Measurements from ENCODE around the gene TOP1. TPM values are rescaled to one million over a fixed set of nuclear protein-coding genes. Genes with fewer than 3 reads are reported as not detected.

The TOP1 gene
- total RNA-seq, 1 experiment from 2014 or later, result 29.1 TPM

- Histone ChIP-seq H3K4me1 (ENCODE audit: insufficient read depth, low read length) (peaks cover 18% of the 10 kb centered on the region), H3K9me2 (replicated peaks; ENCODE audit: low read length) (no peaks in the 10 kb centered on the region), H3K9me3 (ENCODE audit: low read length) (no peaks in the 10 kb centered on the region), H3K79me2 (ENCODE audit: low read length) (peaks cover 22% of the 10 kb centered on the region), H3K4me2 (ENCODE audit: low read length) (no peak overlapping the region), H3K27ac (ENCODE audit: low read length) (no peak overlapping the region), H3K36me3 (ENCODE audit: low read depth, low read length) (no peaks in the 10 kb centered on the region), H3K4me3 (ENCODE audit: low read length) (no peak overlapping the region), H2AFZ (ENCODE audit: low read length) (no peak overlapping the region), H3K9ac (ENCODE audit: low read length) (no peak overlapping the region), H3K27me3 (ENCODE audit: low read length) (no peaks in the 10 kb centered on the region), H3F3A (ENCODE audit: low read length, unreplicated experiment) (no peaks in the 10 kb centered on the region), H4K20me1 (ENCODE audit: low read length) (peaks cover 11% of the 10 kb centered on the region; the same call in 1 of the 2 replicates)
- CTCF ChIA-PET, result interaction anchor here (0.5 to 1.1 kb wide), 9 partner anchors 16 to 226 kb away, joined by 3 to 7 read pairs (median 3); partner anchors contain the start of gene LPIN3
- intact Hi-C loops (cut with micrococcal nuclease), result loop anchor here (1.0 to 5.0 kb wide), 2 partner anchors 206 to 483 kb away; partner anchors contain the start of genes CHD6 and LPIN3
- POLR2A ChIA-PET (ENCODE audit: unreplicated experiment), result no interaction called here
- no peak for ATAC-seq
- TF ChIP-seq EZH2 (IDR thresholded peaks at IDR 0.05; ENCODE audit: low read length, unreplicated experiment), result no peak
- TF ChIP-seq, protein P1, sequence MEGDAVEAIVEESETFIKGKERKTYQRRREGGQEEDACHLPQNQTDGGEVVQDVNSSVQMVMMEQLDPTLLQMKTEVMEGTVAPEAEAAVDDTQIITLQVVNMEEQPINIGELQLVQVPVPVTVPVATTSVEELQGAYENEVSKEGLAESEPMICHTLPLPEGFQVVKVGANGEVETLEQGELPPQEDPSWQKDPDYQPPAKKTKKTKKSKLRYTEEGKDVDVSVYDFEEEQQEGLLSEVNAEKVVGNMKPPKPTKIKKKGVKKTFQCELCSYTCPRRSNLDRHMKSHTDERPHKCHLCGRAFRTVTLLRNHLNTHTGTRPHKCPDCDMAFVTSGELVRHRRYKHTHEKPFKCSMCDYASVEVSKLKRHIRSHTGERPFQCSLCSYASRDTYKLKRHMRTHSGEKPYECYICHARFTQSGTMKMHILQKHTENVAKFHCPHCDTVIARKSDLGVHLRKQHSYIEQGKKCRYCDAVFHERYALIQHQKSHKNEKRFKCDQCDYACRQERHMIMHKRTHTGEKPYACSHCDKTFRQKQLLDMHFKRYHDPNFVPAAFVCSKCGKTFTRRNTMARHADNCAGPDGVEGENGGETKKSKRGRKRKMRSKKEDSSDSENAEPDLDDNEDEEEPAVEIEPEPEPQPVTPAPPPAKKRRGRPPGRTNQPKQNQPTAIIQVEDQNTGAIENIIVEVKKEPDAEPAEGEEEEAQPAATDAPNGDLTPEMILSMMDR (conservative IDR thresholded peaks at IDR 0.05; ENCODE audit: low read depth, low read length), result no peak
- TF ChIP-seq EZH2phosphoT487 (IDR thresholded peaks at IDR 0.05; ENCODE audit: borderline replicate concordance, low read length), result no peak
- no peak for DNase-seq
- no TSS peak for BruUV-seq (replicated peaks)
Measured at GRCh38 chr20:41134362-41135186, 106.0 kb downstream of the TOP1 start.

DNA sequence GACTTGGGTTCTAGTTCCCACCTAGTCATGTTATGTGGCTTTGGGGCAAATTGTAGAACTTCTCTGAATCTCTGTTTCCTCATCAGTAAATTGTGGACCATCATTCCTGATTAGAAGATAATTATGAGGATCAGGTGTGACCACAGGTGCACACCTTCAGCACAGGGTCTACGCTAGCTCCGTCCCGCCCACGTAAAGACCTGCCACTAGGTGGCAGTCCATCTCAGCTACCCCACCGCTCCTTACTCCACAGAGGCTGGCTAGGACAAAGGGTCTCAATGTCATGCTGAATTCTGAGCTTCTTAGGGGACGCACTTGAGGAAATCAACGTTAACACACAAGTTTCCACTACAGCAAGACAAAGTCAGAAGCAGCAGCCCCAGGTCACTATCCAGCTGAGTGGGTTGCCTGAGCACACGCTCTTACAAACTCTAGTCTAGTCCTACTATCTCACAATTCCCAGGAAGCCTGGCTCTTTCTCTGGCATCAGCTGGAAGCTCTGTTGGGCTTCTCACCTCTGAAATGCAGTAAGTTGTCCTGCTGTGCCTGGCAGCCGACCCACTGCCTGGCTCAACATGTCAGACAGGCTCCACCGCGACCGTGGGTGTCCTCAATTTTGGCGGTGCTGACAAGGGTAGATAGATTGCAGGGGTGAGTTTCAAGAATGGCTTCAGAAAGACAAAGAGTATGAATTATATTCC, 106.7 kb downstream of the TOP1 start:
- DNase-seq (peak; percentile 70), ATAC-seq (peak; percentile 10; the same call in 1 of the 2 replicates)
- no peaks in the 10 kb centered on the region for H3K9me3 ChIP-seq (ENCODE audit: low read length)
- H3K4me2 ChIP-seq (ENCODE audit: low read length), result no peak overlapping the region
- no peak overlapping the region for H3K27ac ChIP-seq (ENCODE audit: low read length)
- H3K9ac ChIP-seq (ENCODE audit: low read length), result no peak overlapping the region
- ChIA-PET CTCF (interaction anchor here (0.5 to 1.1 kb wide), 9 partner anchors 17 to 227 kb away, joined by 3 to 7 read pairs (median 3); partner anchors contain the start of gene LPIN3), POLR2A (ENCODE audit: unreplicated experiment) (interaction anchor here (0.6 kb wide), 1 partner anchor 205 kb away, joined by 15 read pairs; the partner anchor contains the start of gene LPIN3)
- peaks cover 15% of the 10 kb centered on the region; the same call in 1 of the 2 replicates for H4K20me1 ChIP-seq (ENCODE audit: low read length)
- no peaks in the 10 kb centered on the region for H3K27me3 ChIP-seq (ENCODE audit: low read length)
- peaks cover 21% of the 10 kb centered on the region for H3K4me1 ChIP-seq (ENCODE audit: insufficient read depth, low read length)
- peaks cover 29% of the 10 kb centered on the region for H3K79me2 ChIP-seq (ENCODE audit: low read length)
- no peaks in the 10 kb centered on the region for H3K36me3 ChIP-seq (ENCODE audit: low read depth, low read length)
- BruUV-seq (replicated peaks), result no TSS peak
- H3K9me2 ChIP-seq (replicated peaks; ENCODE audit: low read length), result no peaks in the 10 kb centered on the region
- intact Hi-C loops (cut with micrococcal nuclease), result loop anchor here (1.0 to 5.0 kb wide), 2 partner anchors 205 to 482 kb away; partner anchors contain the start of genes CHD6 and LPIN3
- no peak overlapping the region for H2AFZ ChIP-seq (ENCODE audit: low read length)
- no peak overlapping the region for H3K4me3 ChIP-seq (ENCODE audit: low read length)
- TF ChIP-seq EZH2phosphoT487 (IDR thresholded peaks at IDR 0.05; ENCODE audit: borderline replicate concordance, low read length), result no peak
- TF ChIP-seq, protein P1 (conservative IDR thresholded peaks at IDR 0.05; ENCODE audit: low read depth, low read length), result peak; percentile 96
- TF ChIP-seq EZH2 (IDR thresholded peaks at IDR 0.05; ENCODE audit: low read length, unreplicated experiment), result no peak
- H3F3A ChIP-seq (ENCODE audit: low read length, unreplicated experiment), result no peaks in the 10 kb centered on the region

Measured in PC-3 (cell line).